HepG2 (cell line): ENCODE measurements around the gene CDC6.

Experiments
- ARHGAP35 ChIP-seq: sonication (generic); formaldehyde crosslinking; IDR thresholded peaks from 2 replicates; pipeline ENCODE4 v1.9.0; 2022; ENCODE audit warnings: mild to moderate bottlenecking, inconsistent platforms, moderate library complexity, missing genetic modification reagents, borderline replicate concordance
- DBP ChIP-seq: sonication (generic); formaldehyde crosslinking; IDR thresholded peaks from 2 replicates; pipeline ENCODE4 v1.4.0; 2020; ENCODE audit warnings: missing genetic modification reagents; ENCODE audit errors: not compliant biosample characterization
- E2F5 ChIP-seq: sonication (generic); formaldehyde crosslinking; conservative IDR thresholded peaks from 2 replicates; pipeline ENCODE4 v1.4.0; 2020; ENCODE audit warnings: missing genetic modification reagents
- HES4 ChIP-seq: sonication (generic); formaldehyde crosslinking; IDR thresholded peaks from 2 replicates; pipeline ENCODE4 v1.9.0; 2021; ENCODE audit warnings: mild to moderate bottlenecking, missing genetic modification reagents, borderline replicate concordance
- JUN ChIP-seq: sonication (generic); formaldehyde crosslinking; IDR thresholded peaks from 2 replicates; pipeline ENCODE4 v1.4.0; 2020; ENCODE audit warnings: mild to moderate bottlenecking, missing genetic modification reagents
- MYC ChIP-seq: sonication (generic); formaldehyde crosslinking; IDR thresholded peaks from 2 replicates; pipeline ENCODE4 v1.9.0; 2021; ENCODE audit warnings: missing genetic modification reagents, borderline replicate concordance
- POLR2AphosphoS2 ChIP-seq: IDR thresholded peaks from 2 replicates; pipeline ENCODE4 v1.6.1; 2011; ENCODE audit warnings: low read depth, low read length, improper control_type of control experiment
- SIX1 ChIP-seq: sonication (generic); formaldehyde crosslinking; IDR thresholded peaks from 2 replicates; pipeline ENCODE4 v1.4.0; 2020; ENCODE audit warnings: missing genetic modification reagents, borderline replicate concordance
- THRA ChIP-seq: sonication (generic); formaldehyde crosslinking; IDR thresholded peaks from 2 replicates; pipeline ENCODE4 v1.4.0; 2020; ENCODE audit warnings: missing genetic modification reagents, borderline replicate concordance
- YY1 ChIP-seq: IDR thresholded peaks from 2 replicates; pipeline ENCODE4 v1.6.1; 2011; ENCODE audit warnings: low read length, low read depth, moderate library complexity, mild to moderate bottlenecking; ENCODE audit not compliant: insufficient read depth, insufficient replicate concordance
- ZFP41 ChIP-seq: sonication (generic); formaldehyde crosslinking; IDR thresholded peaks from 2 replicates; pipeline ENCODE4 v1.4.0; 2020; ENCODE audit warnings: mild to moderate bottlenecking, missing genetic modification reagents, borderline replicate concordance
- ZNF235 ChIP-seq: sonication (generic); formaldehyde crosslinking; IDR thresholded peaks from 2 replicates; pipeline ENCODE4 v1.8.1; 2023; ENCODE audit warnings: mild to moderate bottlenecking, missing genetic modification reagents, borderline replicate concordance

GRCh38 chr17:40307001-40307730, 19.5 kb downstream of the CDC6 start:
- TF ChIP-seq ZNF235 (CRISPR knock-in tag), result no peak
- no peak for TF ChIP-seq YY1
- no peak for TF ChIP-seq SIX1 (CRISPR knock-in tag)
- no peak for TF ChIP-seq ARHGAP35 (CRISPR knock-in tag)
- TF ChIP-seq E2F5 (CRISPR knock-in tag), result no peak
- TF ChIP-seq POLR2AphosphoS2, result no peak
- no peak for TF ChIP-seq ZFP41
- TF ChIP-seq HES4 (CRISPR knock-in tag), result no peak
- no peak for TF ChIP-seq MYC (CRISPR knock-in tag)
- TF ChIP-seq THRA (CRISPR knock-in tag), result no peak
- TF ChIP-seq DBP, result no peak
- no peak for TF ChIP-seq JUN (CRISPR knock-in tag)
